Pancreas (tissue), 10 donors: ENCODE results near the gene RANBP10. TPM values are rescaled to one million over a fixed set of nuclear protein-coding genes. Genes with fewer than 3 reads are reported as not detected.
A peak's percentile ranks its signal among the peaks of the same experiment; 100 is the strongest.

Experiments used
- ATAC-seq, 4 donors: fragments of 200-7000 bp; cut with Tn5 transposase; one replicate each; pipeline versions ENCODE4 v1.8.0 to v1.9.1; 2020; ENCODE audit warnings: mild to moderate bottlenecking in 4 of 4, moderate library complexity in 4 of 4
- DNase-seq, 6 donors: peaks; one replicate each; pipeline ENCODE4 v3.0.0-alpha.2; 2020
- FAIRE-seq: peaks from 2 replicates; lab custom pipeline; 2012; peaks lifted over from hg19 to GRCh38; lab: Jason Lieb, UNC
- H3K27ac ChIP-seq, 4 donors: fragments of 200-600 bp; sonication (generic); 1 replicate in 3 of 4; 2 replicates in 1 of 4; pipeline versions ENCODE4 v1.5.0 to v1.8.0; 2020
- H3K27me3 ChIP-seq, 4 donors: fragments of 200-600 bp; one replicate each; pipeline ENCODE4 v1.8.0; 2021
- H3K36me3 ChIP-seq, 3 donors: fragments of 200-600 bp; sonication (generic) in 1 of 3; one replicate each; pipeline versions ENCODE4 v1.5.0 to v1.8.0; 2020 to 2021
- H3K4me1 ChIP-seq, 3 donors: fragments of 200-600 bp; one replicate each; pipeline ENCODE4 v1.8.0; 2021
- H3K4me3 ChIP-seq, 4 donors: fragments of 200-600 bp; sonication (generic) in 2 of 4; one replicate each; pipeline versions ENCODE4 v1.5.0 to v1.8.0; 2020 to 2021
- H3K9me3 ChIP-seq, 4 donors: fragments of 200-600 bp; one replicate each; pipeline ENCODE4 v1.8.0; 2021
- CTCF ChIP-seq, 4 donors: fragments of 200-600 bp; sonication (generic) in 3 of 4; IDR thresholded peaks; one replicate each; pipeline versions ENCODE4 v1.5.0 to v1.8.0; 2021; ENCODE audit warnings: antibody characterized with exemption in 4 of 4
- WGBS, 2 donors: extraction: QIAGEN DNeasy Blood & Tissue Kit; methylation state at CpG; one replicate each; pipeline ENCODE4 v1.1.7; 2013; 5-methylcytosine and 5-hydroxymethylcytosine counted together
- intact Hi-C, 3 donors: fragments of 100-400 bp; cut with DNase I; formaldehyde crosslinking; loops; one replicate each; pipeline versions ENCODE4 v1.11.1 to v1.14.2; 2022
- polyA plus RNA-seq, 2 donors: library from polyadenylated mRNA; stranded (reverse); fragments of 200-250 nt; gene quantifications; one replicate each; pipeline ENCODE4 v1.2.3, GENCODE V29; 2013
- total RNA-seq, 6 donors: library from RNA; stranded (reverse); fragmentation: NEBNext Ultra II Directional in 4 of 6; extraction: Animal tissue kit (Norgen Biotek cat#: 25700) in 4 of 6; gene quantifications; one replicate each; pipeline versions ENCODE4 v1.2.1 to v1.2.4, GENCODE V29; 2021 to 2023
- donor health status: healthy with polysubstance abuse.
- donor health status: DM: no; HTN: no; CAD: no; lungs with moderate emphysema.
- donor health status: DM: no; HTN: no; CAD: no.
- donor health status: control.
- donor health status: control.
- donor health status: Bipolar disorder and iron deficiency.
- donor health status: DM: yes; HTN: yes; CAD: no.
- donor health status: DM: no; HTN: no; CAD: no.
- donor health status: DM: no; HTN: no; CAD: no.
- donor health status: DM: yes; HTN: yes; CAD: no.

Gene RANBP10
- total and polyA plus RNA-seq, 8 donors, result 8.7 to 15.4 (median 11.6) TPM

GRCh38 chr16:67805718-67806427 lies 487 bp downstream of the RANBP10 start:
- ATAC-seq, result peak; percentile 13 to 19 (median 14)
- TF ChIP-seq CTCF (IDR thresholded peaks at IDR 0.05), result no peak
- intact Hi-C loops, result no loop called here
- Histone ChIP-seq H3K27ac (peak overlapping the region; percentile 77 to 83 (median 80)), H3K36me3 (no peaks in the 10 kb centered on the region), H3K4me1 (peaks cover 8 to 12% (median 11%) of the 10 kb centered on the region in 3 donors), H3K4me3 (peak overlapping the region; percentile 93 to 99 (median 97)), H3K27me3 (no peaks in the 10 kb centered on the region), H3K9me3 (no peaks in the 10 kb centered on the region)
- peak in 5 of 6 donors; percentile 42 to 82 (median 60) for DNase-seq
- no peak for FAIRE-seq
- WGBS, 2 donors, result 0% methylated on average over 24 to 26 of the region's 26 CpGs

DNA sequence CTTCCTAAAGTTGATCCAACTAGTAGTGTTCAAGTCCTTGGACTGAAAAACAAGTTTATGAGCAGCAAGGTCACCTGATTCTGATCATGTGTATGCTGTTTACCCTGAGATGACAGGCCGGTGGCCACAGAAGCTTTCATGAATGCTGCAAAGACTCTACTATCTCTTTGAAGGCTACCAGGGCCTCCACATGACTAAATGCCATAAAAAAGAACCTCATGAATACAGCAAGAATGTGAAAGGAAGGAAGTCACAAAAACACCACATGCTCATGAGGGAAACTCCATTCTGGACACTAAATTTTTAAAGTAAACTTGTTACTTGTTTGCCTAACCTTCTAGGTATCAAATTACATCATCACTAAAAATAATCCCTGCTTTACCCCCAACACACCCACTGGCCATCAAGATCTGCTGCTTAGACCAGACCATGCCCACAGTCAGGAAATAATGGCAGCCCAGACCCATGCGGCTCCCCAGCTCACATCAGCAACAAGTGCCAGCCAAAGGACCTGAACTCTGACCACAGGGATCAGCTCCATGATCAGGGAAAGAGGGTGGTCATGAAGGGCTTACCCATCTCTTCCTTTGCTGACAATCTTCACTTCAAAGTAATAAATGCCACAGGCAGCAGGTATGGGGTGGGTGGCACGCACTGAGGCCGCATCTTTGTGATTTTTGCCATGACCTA lies 1.4 kb downstream of the RANBP10 start:
- Histone ChIP-seq H3K4me3 (peak overlapping the region in 3 of 4 donors; percentile 93 to 99 (median 98)), H3K4me1 (peaks cover 8 to 12% (median 11%) of the 10 kb centered on the region in 3 donors), H3K27me3 (no peaks in the 10 kb centered on the region), H3K27ac (no peak overlapping the region), H3K9me3 (no peaks in the 10 kb centered on the region), H3K36me3 (no peaks in the 10 kb centered on the region)
- DNase-seq, result no peak
- WGBS, 2 donors, result 38 to 55% methylated on average over 4 of the region's 4 CpGs
- no peak for ATAC-seq
- TF ChIP-seq CTCF (IDR thresholded peaks at IDR 0.05), result no peak
- intact Hi-C loops, result no loop called here
- no peak for FAIRE-seq

- no peak for DNase-seq
- no peak for TF ChIP-seq CTCF (IDR thresholded peaks at IDR 0.05)
- Histone ChIP-seq H3K27ac (no peak overlapping the region), H3K27me3 (no peaks in the 10 kb centered on the region), H3K4me1 (peaks cover 8 to 12% (median 11%) of the 10 kb centered on the region in 3 donors), H3K9me3 (no peaks in the 10 kb centered on the region), H3K36me3 (no peaks in the 10 kb centered on the region), H3K4me3 (no peak overlapping the region)
- intact Hi-C loops, result no loop called here
- ATAC-seq, result no peak
- FAIRE-seq, result no peak
- WGBS, 2 donors, result 94 to 97% methylated on average over 3 of the region's 3 CpGs
Observed at GRCh38 chr16:67803894-67804293, 2.5 kb downstream of the RANBP10 start.

DNA sequence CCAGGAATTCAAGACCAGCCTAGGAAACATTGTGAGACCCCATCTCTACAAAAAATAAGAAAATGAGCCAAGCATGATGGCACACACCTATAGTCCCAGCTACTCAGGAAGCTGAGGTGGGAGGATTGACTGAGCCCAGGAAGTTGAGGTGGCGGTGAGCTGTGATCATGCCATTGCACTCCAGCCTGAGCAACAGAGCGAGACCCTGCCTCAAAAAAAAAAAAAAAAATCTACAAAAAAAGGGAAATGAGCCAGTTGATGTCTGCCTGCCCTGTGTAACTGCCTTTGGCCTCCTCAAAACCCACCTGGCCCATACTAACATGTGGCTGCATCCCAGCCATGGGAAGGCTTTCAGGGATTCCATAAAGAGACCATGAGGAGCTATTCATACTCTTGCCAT lies 4.5 kb downstream of the RANBP10 start:
- H3K27ac ChIP-seq, result no peak overlapping the region
- TF ChIP-seq CTCF (IDR thresholded peaks at IDR 0.05), result no peak
- H3K4me1 ChIP-seq, result peaks cover 8 to 12% (median 11%) of the 10 kb centered on the region in 3 donors
- no peak for FAIRE-seq
- no peak overlapping the region for H3K4me3 ChIP-seq
- WGBS, 2 donors, result 91 to 100% methylated on average over 2 of the region's 2 CpGs
- no peaks in the 10 kb centered on the region for H3K36me3 ChIP-seq
- intact Hi-C loops, result no loop called here
- no peaks in the 10 kb centered on the region for H3K27me3 ChIP-seq
- H3K9me3 ChIP-seq, result no peaks in the 10 kb centered on the region
- no peak for ATAC-seq
- DNase-seq, result no peak
